H1 (cell line): Measurements from ENCODE around the gene LMO2.

Experiments used
- CHD2 ChIP-seq: IDR thresholded peaks from 2 replicates; pipeline ENCODE4 v1.6.1; 2012; ENCODE audit warnings: low read length, improper control_type of control experiment
- CTCF ChIP-seq, 3 experiments: IDR thresholded peaks; 1 replicate in 2 of 3; 2 replicates in 1 of 3; pipeline versions ENCODE4 v1.5.1 to v1.6.1; 2011; ENCODE audit warnings: low read length in 3 of 3, mild to moderate bottlenecking in 3 of 3, inconsistent platforms in 2 of 3, low read depth in 1 of 3, moderate library complexity in 1 of 3; ENCODE audit not compliant: insufficient read depth in 1 of 3; ENCODE audit errors: control extremely low read depth in 1 of 3
- EZH2 ChIP-seq: fragments of 200-600 bp; sonication (generic); IDR thresholded peaks from 2 replicates; pipeline ENCODE4 v1.7.1; 2012; ENCODE audit warnings: low read depth, mild to moderate bottlenecking, moderate library complexity, low read length, inconsistent platforms; ENCODE audit not compliant: severe bottlenecking
- JUN ChIP-seq: IDR thresholded peaks from 2 replicates; pipeline ENCODE4 v1.6.1; 2011; ENCODE audit warnings: low read depth, mild to moderate bottlenecking, improper control_type of control experiment, low read length
- POLR2A ChIP-seq, 2 experiments: IDR thresholded peaks; 1 replicate in 1 of 2; 2 replicates in 1 of 2; pipeline ENCODE4 v1.6.1; 2011; ENCODE audit warnings: low read depth in 2 of 2, low read length in 2 of 2, mild to moderate bottlenecking in 2 of 2; ENCODE audit errors: control extremely low read depth in 1 of 2
- POLR2AphosphoS5 ChIP-seq: IDR thresholded peaks from 2 replicates; pipeline ENCODE4 v1.6.1; 2011; ENCODE audit warnings: low read depth, low read length
- SIN3A ChIP-seq, 2 experiments: IDR thresholded peaks in 1 of 2; conservative IDR thresholded peaks in 1 of 2; 2 replicates each; pipeline ENCODE4 v1.6.1; 2011 to 2012; ENCODE audit warnings: low read length in 2 of 2, improper control_type of control experiment in 1 of 2, low read depth in 1 of 2, mild to moderate bottlenecking in 1 of 2
- TEAD4 ChIP-seq: IDR thresholded peaks from 2 replicates; pipeline ENCODE4 v1.6.1; 2012; ENCODE audit warnings: low read depth, low read length, inconsistent platforms, mixed read lengths

- no peak for TF ChIP-seq CTCF (IDR thresholded peaks at IDR 0.05; ENCODE audit: control extremely low read depth in 1 of 3, insufficient read depth in 1 of 3, low read depth in 1 of 3, low read length in 3 of 3)
- TF ChIP-seq POLR2AphosphoS5 = no peak
- no peak for TF ChIP-seq SIN3A (conservative IDR thresholded peaks at IDR 0.05 in 1 of 2, IDR thresholded peaks at IDR 0.05 in 1 of 2; ENCODE audit: low read depth in 1 of 2, low read length in 2 of 2)
- TF ChIP-seq POLR2A (IDR thresholded peaks at IDR 0.05; ENCODE audit: control extremely low read depth in 1 of 2, low read depth in 2 of 2, low read length in 2 of 2) = no peak
- no peak for TF ChIP-seq EZH2
- TF ChIP-seq CHD2 = no peak
- no peak for TF ChIP-seq JUN
- TF ChIP-seq TEAD4 = no peak
These were observed at the start of gene LMO2 for GRCh38 chr11:33891714-33892327.
